Left lung (tissue), 10 donors: ENCODE results near the gene CPXM2. TPM values are rescaled to one million over a fixed set of nuclear protein-coding genes. Genes with fewer than 3 reads are reported as not detected.

Experiments used
- ATAC-seq: fragments of 200-7000 bp; cut with Tn5 transposase; one replicate; pipeline ENCODE4 v1.9.1; 2020; ENCODE audit warnings: moderate library complexity
- DNase-seq, 4 donors: peaks; one replicate each; pipeline ENCODE4 v3.0.0-alpha.2; 2013 to 2020
- H3K27ac ChIP-seq, 2 donors: fragments of 200-600 bp; sonication (generic) in 1 of 2; one replicate each; pipeline versions ENCODE4 v1.5.0 to v1.8.0; 2020 to 2021
- H3K27me3 ChIP-seq, 2 donors: fragments of 200-600 bp; sonication (generic) in 1 of 2; one replicate each; pipeline versions ENCODE4 v1.5.0 to v1.8.0; 2020 to 2021
- H3K36me3 ChIP-seq, 2 donors: fragments of 200-600 bp; sonication (generic) in 1 of 2; one replicate each; pipeline versions ENCODE4 v1.5.0 to v1.8.0; 2020 to 2021
- H3K4me1 ChIP-seq, 2 donors: fragments of 200-600 bp; one replicate each; pipeline ENCODE4 v1.8.0; 2021
- H3K4me3 ChIP-seq, 2 donors: fragments of 200-600 bp; sonication (generic) in 1 of 2; one replicate each; pipeline versions ENCODE4 v1.5.0 to v1.8.0; 2020 to 2021; ENCODE audit warnings: mild to moderate bottlenecking in 1 of 2
- H3K9me3 ChIP-seq, 2 donors: fragments of 200-600 bp; sonication (generic) in 1 of 2; one replicate each; pipeline versions ENCODE4 v1.5.0 to v1.8.0; 2020 to 2021
- intact Hi-C, 2 donors: fragments of 100-400 bp; cut with DNase I; formaldehyde crosslinking; loops; one replicate each; pipeline versions ENCODE4 v1.11.2 to v1.14.2; 2022
- polyA plus RNA-seq, 6 donors: library from polyadenylated mRNA; unstranded; fragments of 120-200 nt; gene quantifications; one replicate each; pipeline ENCODE4 v1.2.1, GENCODE V29; 2013; ENCODE audit not compliant: insufficient read length in 6 of 6
- total RNA-seq, 2 donors: library from RNA; stranded (reverse); fragmentation: NEBNext Ultra II Directional; extraction: Animal tissue kit (Norgen Biotek cat#: 25700); gene quantifications; one replicate each; pipeline ENCODE4 v1.2.1, GENCODE V29; 2021
- TF ChIP-seq, protein P1 (sequence below), 2 donors: fragments of 200-600 bp; sonication (generic) in 1 of 2; IDR thresholded peaks; one replicate each; pipeline versions ENCODE4 v1.5.0 to v1.8.0; 2021; ENCODE audit warnings: antibody characterized with exemption in 2 of 2
- donor health status: DM: no; HTN: yes; CAD: no.
- donor health status: DM: no; HTN: no; CAD: no.

CPXM2 gene
- total and polyA plus RNA-seq, 8 donors, result 1.5 to 6.5 (median 2.6) TPM

DNA sequence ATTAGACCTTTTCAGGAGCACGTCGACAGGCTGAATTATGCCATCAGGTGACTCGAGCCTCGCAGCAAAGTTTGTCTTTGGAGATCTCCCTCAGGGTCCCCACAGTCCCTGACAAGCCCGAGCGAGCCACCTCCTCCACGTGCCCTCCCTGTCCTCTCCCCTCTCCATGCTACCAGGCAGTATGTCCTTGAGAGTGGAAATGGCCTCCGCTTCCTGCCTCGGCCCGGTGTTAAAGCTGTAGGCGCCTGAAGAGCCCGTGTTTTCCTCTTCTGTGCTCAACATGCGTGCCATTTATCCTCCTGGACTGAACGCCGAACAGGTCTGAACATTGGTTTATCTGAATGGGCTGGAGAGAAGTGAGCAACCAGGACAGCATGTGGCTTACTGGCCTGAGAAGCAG is 142.9 kb downstream of the CPXM2 start:
- no peak for ATAC-seq

DNA sequence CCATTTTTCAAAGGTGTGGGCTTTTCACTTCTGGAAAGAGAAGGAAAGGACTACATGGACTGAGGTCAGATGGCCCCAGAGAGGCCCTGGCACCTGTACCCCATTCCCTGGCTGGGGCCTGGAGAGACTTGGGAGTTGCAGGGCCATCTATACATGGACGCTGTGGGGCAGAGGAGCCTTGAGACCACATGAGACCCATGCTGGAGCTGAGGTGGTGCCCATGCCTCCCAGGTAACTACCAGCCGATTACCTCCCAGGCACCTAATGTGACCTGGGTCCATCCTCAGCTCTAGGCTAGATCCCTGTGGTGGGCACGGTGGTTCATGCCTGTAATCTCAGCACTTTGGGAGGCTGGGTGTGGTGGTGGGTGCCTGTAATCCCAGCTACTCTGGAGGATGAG is 144.2 kb downstream of the CPXM2 start:
- TF ChIP-seq, protein P1, sequence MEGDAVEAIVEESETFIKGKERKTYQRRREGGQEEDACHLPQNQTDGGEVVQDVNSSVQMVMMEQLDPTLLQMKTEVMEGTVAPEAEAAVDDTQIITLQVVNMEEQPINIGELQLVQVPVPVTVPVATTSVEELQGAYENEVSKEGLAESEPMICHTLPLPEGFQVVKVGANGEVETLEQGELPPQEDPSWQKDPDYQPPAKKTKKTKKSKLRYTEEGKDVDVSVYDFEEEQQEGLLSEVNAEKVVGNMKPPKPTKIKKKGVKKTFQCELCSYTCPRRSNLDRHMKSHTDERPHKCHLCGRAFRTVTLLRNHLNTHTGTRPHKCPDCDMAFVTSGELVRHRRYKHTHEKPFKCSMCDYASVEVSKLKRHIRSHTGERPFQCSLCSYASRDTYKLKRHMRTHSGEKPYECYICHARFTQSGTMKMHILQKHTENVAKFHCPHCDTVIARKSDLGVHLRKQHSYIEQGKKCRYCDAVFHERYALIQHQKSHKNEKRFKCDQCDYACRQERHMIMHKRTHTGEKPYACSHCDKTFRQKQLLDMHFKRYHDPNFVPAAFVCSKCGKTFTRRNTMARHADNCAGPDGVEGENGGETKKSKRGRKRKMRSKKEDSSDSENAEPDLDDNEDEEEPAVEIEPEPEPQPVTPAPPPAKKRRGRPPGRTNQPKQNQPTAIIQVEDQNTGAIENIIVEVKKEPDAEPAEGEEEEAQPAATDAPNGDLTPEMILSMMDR (IDR thresholded peaks at IDR 0.05), result no peak
- Histone ChIP-seq H3K4me1 (no peaks in the 10 kb centered on the region), H3K4me3 (no peak overlapping the region), H3K27me3 (peaks cover 0 to 4% of the 10 kb centered on the region in 2 donors), H3K27ac (no peak overlapping the region), H3K36me3 (no peaks in the 10 kb centered on the region), H3K9me3 (peaks cover 0 to 6% of the 10 kb centered on the region in 2 donors)
- DNase-seq (no peak), ATAC-seq (no peak)
- intact Hi-C loops, result no loop called here

More for the DNA sequence above, 142.9 kb downstream of the CPXM2 start:
- Histone ChIP-seq H3K27me3 (peaks cover 0 to 1% of the 10 kb centered on the region in 2 donors), H3K4me3 (no peak overlapping the region), H3K4me1 (no peaks in the 10 kb centered on the region), H3K27ac (no peak overlapping the region), H3K9me3 (peaks cover 0 to 6% of the 10 kb centered on the region in 2 donors), H3K36me3 (no peaks in the 10 kb centered on the region)
- DNase-seq, result no peak
- TF ChIP-seq, protein P1 (IDR thresholded peaks at IDR 0.05), result no peak
- intact Hi-C loops, result no loop called here

DNA sequence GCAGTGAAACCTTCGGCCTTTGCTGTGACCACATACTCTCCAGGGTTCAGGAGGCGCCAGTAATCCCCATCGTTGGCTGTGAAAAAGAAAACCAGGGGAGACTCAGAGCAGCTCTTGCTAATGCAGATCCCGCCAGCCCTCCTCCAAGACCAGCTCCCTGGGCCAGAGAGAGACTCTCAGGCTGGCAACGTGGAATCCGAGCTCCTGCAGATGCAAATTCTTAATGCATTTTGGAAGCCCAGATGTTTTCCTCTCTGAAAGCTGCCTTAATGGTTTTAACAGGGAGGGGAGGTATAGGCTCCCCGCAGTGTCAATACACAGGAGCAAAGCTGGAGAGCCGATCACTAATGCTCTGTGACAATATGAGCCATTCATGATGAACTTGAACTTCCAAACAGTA is 144.7 kb downstream of the CPXM2 start:
- intact Hi-C loops, result no loop called here
- no peak for DNase-seq

DNA sequence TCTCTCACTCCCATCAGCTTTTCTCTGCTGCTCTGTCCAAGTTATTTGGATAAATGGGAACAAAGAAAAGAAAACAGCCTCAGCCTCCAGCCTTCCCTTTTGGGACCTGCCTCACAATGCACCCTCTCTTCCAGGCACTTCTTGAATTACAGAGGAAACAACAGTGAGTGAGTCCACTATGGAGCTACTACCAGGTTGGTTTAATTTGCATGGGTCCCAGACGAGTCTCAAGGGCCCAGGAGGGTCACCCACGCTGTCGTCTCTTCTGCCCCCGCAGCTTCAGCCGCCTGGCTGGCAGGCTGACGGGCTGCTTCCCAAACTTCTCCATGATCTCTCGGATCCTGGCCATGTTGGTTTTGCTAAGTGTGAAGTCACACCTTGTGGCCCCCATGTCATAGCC is 145.1 kb downstream of the CPXM2 start:
- DNase-seq (no peak), ATAC-seq (no peak)
- intact Hi-C loops, result no loop called here
- H3K27ac ChIP-seq, result no peak overlapping the region
- H3K27me3 ChIP-seq, result peaks cover 0 to 10% of the 10 kb centered on the region in 2 donors
- H3K4me3 ChIP-seq, result no peak overlapping the region
- H3K9me3 ChIP-seq, result peaks cover 0 to 6% of the 10 kb centered on the region in 2 donors
- TF ChIP-seq, protein P1 (IDR thresholded peaks at IDR 0.05), result no peak
- H3K36me3 ChIP-seq, result no peaks in the 10 kb centered on the region
- H3K4me1 ChIP-seq, result no peaks in the 10 kb centered on the region

More for the DNA sequence above, 144.7 kb downstream of the CPXM2 start:
- no peak for ATAC-seq
- no peak overlapping the region for H3K27ac ChIP-seq
- no peaks in the 10 kb centered on the region for H3K4me1 ChIP-seq
- TF ChIP-seq, protein P1 (IDR thresholded peaks at IDR 0.05), result no peak
- H3K9me3 ChIP-seq, result peaks cover 0 to 6% of the 10 kb centered on the region in 2 donors
- no peak overlapping the region for H3K4me3 ChIP-seq
- H3K27me3 ChIP-seq, result peaks cover 0 to 7% of the 10 kb centered on the region in 2 donors
- H3K36me3 ChIP-seq, result no peaks in the 10 kb centered on the region

DNA sequence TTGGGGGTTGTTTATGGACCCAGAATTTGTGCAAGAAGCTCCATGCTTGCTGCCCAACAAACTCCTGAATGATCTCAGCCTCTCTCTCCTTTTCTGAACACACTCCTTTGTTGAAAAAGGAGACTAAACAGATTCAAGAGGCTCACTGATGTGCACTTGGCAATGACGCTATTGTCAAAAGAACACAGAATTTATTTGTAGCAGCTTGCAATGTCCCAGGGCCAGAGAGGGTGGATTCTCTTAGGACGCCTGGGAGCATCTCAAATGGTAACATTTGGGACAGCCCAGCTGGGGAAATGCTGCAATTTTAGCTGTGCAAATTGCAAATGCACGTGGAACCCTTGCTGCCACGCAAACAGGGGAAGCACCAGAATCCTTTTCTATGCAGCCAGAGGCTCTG is 145.5 kb downstream of the CPXM2 start:
- ATAC-seq, result no peak
- Histone ChIP-seq H3K27me3 (peaks cover 0 to 10% of the 10 kb centered on the region in 2 donors), H3K36me3 (no peaks in the 10 kb centered on the region), H3K4me3 (no peak overlapping the region), H3K9me3 (peaks cover 0 to 5% of the 10 kb centered on the region in 2 donors), H3K27ac (no peak overlapping the region), H3K4me1 (no peaks in the 10 kb centered on the region)
- intact Hi-C loops, result no loop called here
- TF ChIP-seq, protein P1 (IDR thresholded peaks at IDR 0.05), result no peak
- no peak for DNase-seq
